ENCODE data around the gene KLF13. TPM values are rescaled to one million over a fixed set of nuclear protein-coding genes. Genes with fewer than 3 reads are reported as not detected.

Gene KLF13
- total and polyA plus RNA-seq, 2 experiments from 2014 or later: 23.5 to 28.6 TPM

GRCh38 chr15:31419820-31420219 is 93.2 kb downstream of the KLF13 start:
- ATAC-seq: no peak
- Histone ChIP-seq H4K20me1 (replicated peaks; ENCODE audit: insufficient read depth) (no peaks in the 10 kb centered on the region), H3K27me3 (ENCODE audit: insufficient read depth) (no peaks in the 10 kb centered on the region), H3K27ac (ENCODE audit: low read depth) (no peak overlapping the region), H3F3A (replicated peaks; ENCODE audit: low read depth) (no peaks in the 10 kb centered on the region), H3K4me2 (no peak overlapping the region), H3K4me1 (ENCODE audit: insufficient read depth) (no peaks in the 10 kb centered on the region), H2AFZ (no peak overlapping the region), H3K36me3 (ENCODE audit: insufficient read depth) (peaks cover 10% of the 10 kb centered on the region), H3K9me2 (ENCODE audit: insufficient read depth) (no peaks in the 10 kb centered on the region), H3K4me3 (no peak overlapping the region), H3K79me2 (replicated peaks; ENCODE audit: insufficient read depth) (no peaks in the 10 kb centered on the region)
- TF ChIP-seq STAT1 (IDR thresholded peaks at IDR 0.05; ENCODE audit: unreplicated experiment) (no peak), CTCF (conservative IDR thresholded peaks at IDR 0.05; ENCODE audit: low read depth in 2 of 2) (no peak), ZNF462 (CRISPR knock-in tag; IDR thresholded peaks at IDR 0.05) (no peak), EZH2phosphoT487 (IDR thresholded peaks at IDR 0.05; ENCODE audit: unreplicated experiment) (no peak), CREB1 (CRISPR knock-in tag; IDR thresholded peaks at IDR 0.05; ENCODE audit: low read depth) (no peak), NANOG (IDR thresholded peaks at IDR 0.05; ENCODE audit: borderline replicate concordance) (no peak), ETS1 (IDR thresholded peaks at IDR 0.05) (no peak), REST (IDR thresholded peaks at IDR 0.05; ENCODE audit: unreplicated experiment) (no peak), ZNF331 (CRISPR knock-in tag; IDR thresholded peaks at IDR 0.05; ENCODE audit: low read depth) (no peak), POLR2AphosphoS5 (IDR thresholded peaks at IDR 0.05; ENCODE audit: low read depth) (no peak), JUNB (IDR thresholded peaks at IDR 0.05; ENCODE audit: unreplicated experiment) (no peak), ZNF114 (CRISPR knock-in tag; IDR thresholded peaks at IDR 0.05) (no peak), EZH2 (IDR thresholded peaks at IDR 0.05; ENCODE audit: low read depth, unreplicated experiment) (no peak)
- DNase-seq (ENCODE audit: low spot score): no peak
- Mint-ChIP-seq H3K27me3 (ENCODE audit: insufficient read depth, low read depth, poor library complexity) (no peaks in the 10 kb centered on the region), H3K4me3 (no peak overlapping the region), H3K4me1 (peaks cover 9% of the 10 kb centered on the region), H3K27ac (no peak overlapping the region), H3K36me3 (ENCODE audit: low read depth) (peaks cover 7% of the 10 kb centered on the region; the same call in 1 of the 3 replicates), H3K9me3 (peaks cover 10% of the 10 kb centered on the region)
